ENCODE measurements around the gene EHD4. TPM values are rescaled to one million over a fixed set of nuclear protein-coding genes. Genes with fewer than 3 reads are reported as not detected.

The EHD4 gene
- polyA plus RNA-seq, 1 of the 3 experiments (the other 2 are of a cell fraction) = 17.5 TPM

DNA sequence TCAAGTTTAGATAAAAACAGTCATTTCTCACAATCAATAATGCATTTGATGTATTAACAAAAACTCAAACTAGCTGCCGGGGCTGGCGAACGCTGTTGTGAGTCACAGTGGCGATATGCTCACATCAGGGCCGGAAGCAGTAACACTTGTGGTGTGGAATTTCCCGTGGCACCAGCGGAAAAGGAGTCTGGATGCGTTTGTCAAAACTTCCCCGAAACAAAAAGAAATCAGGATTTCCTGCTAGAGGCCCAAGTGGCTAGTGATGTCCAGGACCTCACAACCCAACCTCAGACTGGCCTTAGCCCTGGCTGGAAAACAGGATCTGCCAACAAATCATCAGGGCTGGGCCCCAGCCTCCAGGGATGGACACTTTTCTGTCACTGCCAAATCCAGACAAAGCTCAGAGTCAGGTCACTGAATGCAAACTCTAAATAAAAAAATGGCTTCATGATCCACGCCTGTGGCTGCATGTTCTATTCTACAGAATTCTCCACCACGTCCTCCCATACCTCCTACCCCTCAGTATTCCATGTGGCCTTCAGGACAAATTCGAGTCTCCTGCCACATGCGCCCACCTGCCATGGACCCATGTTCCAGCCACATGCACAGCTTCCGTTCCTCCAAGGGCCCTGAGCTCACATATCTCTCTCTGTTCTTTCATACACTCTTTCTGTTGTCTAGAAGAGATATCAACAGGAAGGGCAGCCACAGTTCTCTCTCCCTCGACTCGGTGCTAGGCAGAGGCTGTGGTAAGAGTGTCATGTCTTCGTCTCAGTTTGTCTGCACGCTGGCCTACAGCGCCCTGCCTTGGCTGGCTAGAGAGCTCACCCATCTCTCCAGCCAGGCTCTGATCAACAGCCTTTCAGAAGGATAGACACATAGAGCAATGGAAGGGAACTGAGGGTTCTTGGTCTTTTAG lies 35.4 kb downstream of the EHD4 start:
- ChIA-PET POLR2A (no interaction called here), CTCF (no interaction called here)
- Histone ChIP-seq H3K27ac (ENCODE audit: low read depth in 2 of 2, low read length in 1 of 2) (peak overlapping the region; percentile 39 to 65; a peak in 3 of 4 replicates), H3K9me3 (no peaks in the 10 kb centered on the region), H3K27me3 (ENCODE audit: insufficient read depth) (no peaks in the 10 kb centered on the region), H3K79me2 (ENCODE audit: insufficient read depth) (peaks cover 17% of the 10 kb centered on the region; the same call in 1 of the 2 replicates), H3K4me2 (no peak overlapping the region), H3K9me2 (no peaks in the 10 kb centered on the region), H3K4me3 (ENCODE audit: low read depth in 2 of 2, low read length in 1 of 2) (no peak overlapping the region), H3F3A (replicated peaks; ENCODE audit: insufficient read depth) (peaks cover 20% of the 10 kb centered on the region), H4K20me1 (ENCODE audit: insufficient read depth) (no peaks in the 10 kb centered on the region), H3K36me3 (replicated peaks in 1 of 2; ENCODE audit: control insufficient read depth in 1 of 2, insufficient read depth in 2 of 2, low read length in 1 of 2) (peaks cover 0 to 6% of the 10 kb centered on the region in 2 experiments), H2AFZ (ENCODE audit: low read depth) (no peak overlapping the region), H3K4me1 (ENCODE audit: control insufficient read depth in 1 of 2, insufficient read depth in 2 of 2, low read depth in 1 of 2, low read length in 1 of 2) (peaks cover 0 to 45% of the 10 kb centered on the region in 2 experiments; a peak in 3 of 4 replicates), H3K9ac (no peak overlapping the region)
- DNase-seq = no peak
- TF ChIP-seq GABPA (IDR thresholded peaks at IDR 0.05; ENCODE audit: low read depth) = peak; percentile 23; the same call in 1 of the 2 replicates
- TF ChIP-seq, protein P1, sequence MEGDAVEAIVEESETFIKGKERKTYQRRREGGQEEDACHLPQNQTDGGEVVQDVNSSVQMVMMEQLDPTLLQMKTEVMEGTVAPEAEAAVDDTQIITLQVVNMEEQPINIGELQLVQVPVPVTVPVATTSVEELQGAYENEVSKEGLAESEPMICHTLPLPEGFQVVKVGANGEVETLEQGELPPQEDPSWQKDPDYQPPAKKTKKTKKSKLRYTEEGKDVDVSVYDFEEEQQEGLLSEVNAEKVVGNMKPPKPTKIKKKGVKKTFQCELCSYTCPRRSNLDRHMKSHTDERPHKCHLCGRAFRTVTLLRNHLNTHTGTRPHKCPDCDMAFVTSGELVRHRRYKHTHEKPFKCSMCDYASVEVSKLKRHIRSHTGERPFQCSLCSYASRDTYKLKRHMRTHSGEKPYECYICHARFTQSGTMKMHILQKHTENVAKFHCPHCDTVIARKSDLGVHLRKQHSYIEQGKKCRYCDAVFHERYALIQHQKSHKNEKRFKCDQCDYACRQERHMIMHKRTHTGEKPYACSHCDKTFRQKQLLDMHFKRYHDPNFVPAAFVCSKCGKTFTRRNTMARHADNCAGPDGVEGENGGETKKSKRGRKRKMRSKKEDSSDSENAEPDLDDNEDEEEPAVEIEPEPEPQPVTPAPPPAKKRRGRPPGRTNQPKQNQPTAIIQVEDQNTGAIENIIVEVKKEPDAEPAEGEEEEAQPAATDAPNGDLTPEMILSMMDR (IDR thresholded peaks at IDR 0.05) = no peak
- WGBS (ENCODE audit: low lambda C conversion rate) = 86% methylated on average over 19 of the region's 19 CpGs

DNA sequence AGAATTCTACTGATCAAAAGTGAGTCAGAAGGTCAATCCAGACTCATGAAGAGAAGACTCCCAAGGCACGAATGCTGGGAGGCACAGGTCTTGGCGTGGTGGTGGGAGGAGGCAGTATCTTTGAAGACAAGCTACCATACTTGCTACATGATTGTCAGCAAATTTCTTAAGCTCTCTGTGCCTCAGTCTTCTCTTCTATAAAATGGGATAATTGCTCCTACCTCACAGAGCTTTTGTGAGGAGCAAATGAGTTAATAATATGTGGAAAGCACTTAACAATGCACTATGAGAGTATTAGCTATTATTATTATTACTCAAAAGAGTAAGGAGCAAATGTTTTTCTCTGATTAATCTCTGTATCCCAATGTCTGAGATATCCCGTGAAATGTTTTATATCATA lies 36.2 kb downstream of the EHD4 start:
- H3K4me1 ChIP-seq (ENCODE audit: control insufficient read depth in 1 of 2, insufficient read depth in 2 of 2, low read depth in 1 of 2, low read length in 1 of 2) = peaks cover 0 to 40% of the 10 kb centered on the region in 2 experiments; a peak in 3 of 4 replicates
- ChIA-PET POLR2A (no interaction called here), CTCF (no interaction called here)
- no peak for DNase-seq
- no peak overlapping the region for H3K9ac ChIP-seq
- no peak for TF ChIP-seq NRF1 (IDR thresholded peaks at IDR 0.05; ENCODE audit: low read depth, low read length)
- TF ChIP-seq GATA2 (CRISPR knock-in tag; IDR thresholded peaks at IDR 0.05) = no peak
- TF ChIP-seq SMC3 (IDR thresholded peaks at IDR 0.05; ENCODE audit: low read depth, low read length) = no peak
- no peak for TF ChIP-seq NFIC (IDR thresholded peaks at IDR 0.05; ENCODE audit: borderline replicate concordance)
- TF ChIP-seq RXRA (IDR thresholded peaks at IDR 0.05; ENCODE audit: borderline replicate concordance, low read depth) = no peak
- TF ChIP-seq, protein P2, sequence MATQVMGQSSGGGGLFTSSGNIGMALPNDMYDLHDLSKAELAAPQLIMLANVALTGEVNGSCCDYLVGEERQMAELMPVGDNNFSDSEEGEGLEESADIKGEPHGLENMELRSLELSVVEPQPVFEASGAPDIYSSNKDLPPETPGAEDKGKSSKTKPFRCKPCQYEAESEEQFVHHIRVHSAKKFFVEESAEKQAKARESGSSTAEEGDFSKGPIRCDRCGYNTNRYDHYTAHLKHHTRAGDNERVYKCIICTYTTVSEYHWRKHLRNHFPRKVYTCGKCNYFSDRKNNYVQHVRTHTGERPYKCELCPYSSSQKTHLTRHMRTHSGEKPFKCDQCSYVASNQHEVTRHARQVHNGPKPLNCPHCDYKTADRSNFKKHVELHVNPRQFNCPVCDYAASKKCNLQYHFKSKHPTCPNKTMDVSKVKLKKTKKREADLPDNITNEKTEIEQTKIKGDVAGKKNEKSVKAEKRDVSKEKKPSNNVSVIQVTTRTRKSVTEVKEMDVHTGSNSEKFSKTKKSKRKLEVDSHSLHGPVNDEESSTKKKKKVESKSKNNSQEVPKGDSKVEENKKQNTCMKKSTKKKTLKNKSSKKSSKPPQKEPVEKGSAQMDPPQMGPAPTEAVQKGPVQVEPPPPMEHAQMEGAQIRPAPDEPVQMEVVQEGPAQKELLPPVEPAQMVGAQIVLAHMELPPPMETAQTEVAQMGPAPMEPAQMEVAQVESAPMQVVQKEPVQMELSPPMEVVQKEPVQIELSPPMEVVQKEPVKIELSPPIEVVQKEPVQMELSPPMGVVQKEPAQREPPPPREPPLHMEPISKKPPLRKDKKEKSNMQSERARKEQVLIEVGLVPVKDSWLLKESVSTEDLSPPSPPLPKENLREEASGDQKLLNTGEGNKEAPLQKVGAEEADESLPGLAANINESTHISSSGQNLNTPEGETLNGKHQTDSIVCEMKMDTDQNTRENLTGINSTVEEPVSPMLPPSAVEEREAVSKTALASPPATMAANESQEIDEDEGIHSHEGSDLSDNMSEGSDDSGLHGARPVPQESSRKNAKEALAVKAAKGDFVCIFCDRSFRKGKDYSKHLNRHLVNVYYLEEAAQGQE (IDR thresholded peaks at IDR 0.05; ENCODE audit: low read depth, low read length) = no peak
- TF ChIP-seq, protein P3, sequence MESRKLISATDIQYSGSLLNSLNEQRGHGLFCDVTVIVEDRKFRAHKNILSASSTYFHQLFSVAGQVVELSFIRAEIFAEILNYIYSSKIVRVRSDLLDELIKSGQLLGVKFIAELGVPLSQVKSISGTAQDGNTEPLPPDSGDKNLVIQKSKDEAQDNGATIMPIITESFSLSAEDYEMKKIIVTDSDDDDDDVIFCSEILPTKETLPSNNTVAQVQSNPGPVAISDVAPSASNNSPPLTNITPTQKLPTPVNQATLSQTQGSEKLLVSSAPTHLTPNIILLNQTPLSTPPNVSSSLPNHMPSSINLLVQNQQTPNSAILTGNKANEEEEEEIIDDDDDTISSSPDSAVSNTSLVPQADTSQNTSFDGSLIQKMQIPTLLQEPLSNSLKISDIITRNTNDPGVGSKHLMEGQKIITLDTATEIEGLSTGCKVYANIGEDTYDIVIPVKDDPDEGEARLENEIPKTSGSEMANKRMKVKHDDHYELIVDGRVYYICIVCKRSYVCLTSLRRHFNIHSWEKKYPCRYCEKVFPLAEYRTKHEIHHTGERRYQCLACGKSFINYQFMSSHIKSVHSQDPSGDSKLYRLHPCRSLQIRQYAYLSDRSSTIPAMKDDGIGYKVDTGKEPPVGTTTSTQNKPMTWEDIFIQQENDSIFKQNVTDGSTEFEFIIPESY (IDR thresholded peaks at IDR 0.05; ENCODE audit: borderline replicate concordance, low read depth) = no peak
- TF ChIP-seq GABPA (IDR thresholded peaks at IDR 0.05; ENCODE audit: low read depth) = no peak
- TF ChIP-seq FOXM1 (IDR thresholded peaks at IDR 0.05; ENCODE audit: low read depth) = no peak
- no peak for TF ChIP-seq MEF2A (IDR thresholded peaks at IDR 0.05; ENCODE audit: borderline replicate concordance, low read depth)
- no peak for TF ChIP-seq YY1 (IDR thresholded peaks at IDR 0.05; ENCODE audit: low read depth)
- no peak for TF ChIP-seq RFX5 (IDR thresholded peaks at IDR 0.05; ENCODE audit: low read length)
- TF ChIP-seq TAF1 (IDR thresholded peaks at IDR 0.05; ENCODE audit: borderline replicate concordance, low read depth, low read length) = no peak
- peak overlapping the region in 1 of 2 experiments; percentile 65; a peak in 3 of 4 replicates for H3K27ac ChIP-seq (ENCODE audit: low read depth in 2 of 2, low read length in 1 of 2)
- H3K9me2 ChIP-seq = no peaks in the 10 kb centered on the region
- H3K9me3 ChIP-seq = no peaks in the 10 kb centered on the region
- WGBS (ENCODE audit: low lambda C conversion rate) = over 99% methylated on average over 3 of the region's 3 CpGs
- no peak overlapping the region for H2AFZ ChIP-seq (ENCODE audit: low read depth)
- peaks cover 17% of the 10 kb centered on the region for H3F3A ChIP-seq (replicated peaks; ENCODE audit: insufficient read depth)
- H3K36me3 ChIP-seq (replicated peaks in 1 of 2; ENCODE audit: control insufficient read depth in 1 of 2, insufficient read depth in 2 of 2, low read length in 1 of 2) = peaks cover 0 to 6% of the 10 kb centered on the region in 2 experiments
- H4K20me1 ChIP-seq (ENCODE audit: insufficient read depth) = no peaks in the 10 kb centered on the region
- peaks cover 12% of the 10 kb centered on the region; the same call in 1 of the 2 replicates for H3K79me2 ChIP-seq (ENCODE audit: insufficient read depth)
- no peak overlapping the region for H3K4me2 ChIP-seq
- no peaks in the 10 kb centered on the region for H3K27me3 ChIP-seq (ENCODE audit: insufficient read depth)
- no peak overlapping the region for H3K4me3 ChIP-seq (ENCODE audit: low read depth in 2 of 2, low read length in 1 of 2)

Data from SK-N-SH (cell line).